HG03139 (cell line): ENCODE data around the gene FLNC.

ENCODE experiments used
- ATAC-seq: cut with Tn5 transposase; IDR thresholded peaks from one replicate; pipeline ENCODE4 v1.9.1; 2021; ENCODE audit not compliant: unreplicated experiment

FLNC gene

DNA sequence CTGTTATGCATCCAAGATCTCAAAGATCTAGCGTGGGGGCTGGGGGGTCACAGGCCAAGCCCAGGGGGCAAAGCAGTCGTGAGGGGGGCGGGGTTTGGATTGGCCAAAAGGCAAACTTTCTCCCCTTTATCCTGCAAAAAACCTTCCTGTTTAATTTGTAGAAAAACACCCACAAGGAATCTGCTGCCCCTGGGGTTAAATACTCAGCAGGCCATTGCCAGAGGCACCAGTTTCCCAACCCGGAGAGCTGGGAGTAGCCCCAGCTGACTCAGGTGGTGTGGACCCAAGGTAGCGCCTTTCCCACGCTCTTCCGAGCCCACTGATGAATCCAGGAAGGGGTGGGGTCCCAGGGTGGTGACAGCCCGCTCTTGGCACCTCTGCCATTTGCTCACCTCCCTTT lies 58.9 kb downstream of the FLNC start:
- no peak for ATAC-seq

DNA sequence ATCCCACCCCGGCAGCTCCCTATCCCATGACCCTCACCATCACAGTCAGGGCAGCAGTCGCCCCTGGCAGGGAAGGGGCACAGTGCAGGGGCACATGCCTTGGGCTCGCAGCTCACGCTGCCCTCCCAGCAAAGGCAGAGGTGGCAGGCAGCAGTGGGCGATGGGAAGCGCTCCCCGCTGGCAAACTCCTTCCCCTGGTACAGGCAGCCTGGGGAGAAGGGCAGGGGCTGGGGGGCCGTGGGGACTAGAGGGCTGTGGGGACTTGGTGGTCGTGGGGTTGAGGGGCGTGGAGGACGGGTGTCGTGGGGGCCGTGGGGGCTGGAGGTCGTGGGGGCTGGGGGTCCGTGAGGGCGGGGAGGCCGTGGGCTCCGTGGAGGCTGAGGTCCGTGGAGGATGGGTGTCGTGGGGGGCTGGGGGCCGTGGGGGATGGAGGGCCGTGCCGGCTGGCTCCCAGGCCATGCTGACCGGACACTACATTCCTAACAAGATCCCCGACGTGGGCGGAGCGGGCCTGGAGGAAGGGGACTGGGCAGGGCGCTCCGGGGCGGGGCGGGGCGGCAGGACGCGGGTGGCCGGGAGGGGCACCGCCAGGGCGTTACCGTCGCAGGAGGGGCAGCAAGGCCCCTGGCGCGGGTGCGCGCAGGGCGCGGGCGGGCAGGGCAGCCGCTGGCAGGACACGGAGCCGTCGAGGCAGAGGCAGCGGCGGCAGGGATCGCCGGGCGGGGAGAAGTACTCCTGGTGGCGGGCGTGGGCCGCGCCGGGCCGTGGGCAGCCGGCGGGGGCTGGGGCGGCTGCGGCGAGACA lies 60.3 kb downstream of the FLNC start:
- ATAC-seq: no peak

DNA sequence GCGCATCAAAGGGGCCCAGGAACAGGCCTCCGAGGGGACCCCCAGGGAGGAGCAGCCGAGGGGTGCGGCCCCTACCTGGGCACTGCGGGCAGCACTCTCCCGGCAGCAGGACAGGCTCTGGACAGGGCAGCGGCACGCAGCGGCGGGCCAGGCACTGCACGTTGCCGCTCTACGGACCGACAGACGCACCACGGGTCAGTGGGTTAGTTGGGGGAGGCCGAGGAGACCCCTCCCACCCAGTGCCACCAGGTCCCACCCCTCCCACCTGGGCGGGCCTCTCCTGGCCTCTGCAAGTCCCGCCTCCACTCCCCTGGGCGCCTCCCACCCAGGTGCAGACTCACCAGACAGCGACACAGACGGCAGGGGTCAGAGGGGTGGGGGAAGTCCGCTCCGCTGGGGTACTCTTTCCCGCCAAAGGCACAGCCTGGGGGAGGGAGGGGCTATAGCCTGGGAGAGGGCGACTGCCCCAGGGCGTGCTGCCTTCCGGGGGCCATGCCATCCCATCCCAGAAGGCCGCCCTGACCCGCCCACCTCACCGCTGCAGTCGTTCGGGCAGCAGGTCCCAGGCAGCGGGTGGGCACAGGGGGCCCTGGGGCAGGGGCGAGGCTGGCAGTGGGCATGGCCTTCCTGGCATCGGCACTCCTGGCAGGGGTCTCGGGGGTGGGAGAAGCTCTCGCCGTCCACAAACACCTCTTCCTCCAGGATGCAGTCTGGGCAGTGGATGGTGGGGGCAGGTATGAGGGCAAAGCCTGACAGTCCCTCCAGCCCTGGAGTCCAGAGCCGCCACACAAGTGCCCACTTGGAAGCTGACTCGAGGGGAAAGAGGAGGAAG lies 61.1 kb downstream of the FLNC start:
- no peak for ATAC-seq

DNA sequence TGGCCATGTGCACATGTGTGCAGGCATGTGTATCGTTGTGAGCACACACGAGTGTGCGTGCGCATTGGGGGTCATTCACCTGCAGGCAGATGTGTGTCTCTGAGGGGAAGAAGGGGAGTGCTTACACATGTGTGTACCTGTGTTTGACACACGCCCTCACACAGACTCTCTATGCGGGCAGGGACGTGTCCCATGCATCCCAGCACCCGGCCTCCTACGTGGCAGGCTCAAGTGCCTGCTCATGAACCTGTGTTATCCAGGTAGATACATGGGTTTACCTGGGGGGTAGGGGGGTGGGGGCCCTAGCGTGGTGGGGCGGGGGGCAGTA lies 61.7 kb downstream of the FLNC start:
- ATAC-seq: no peak

DNA sequence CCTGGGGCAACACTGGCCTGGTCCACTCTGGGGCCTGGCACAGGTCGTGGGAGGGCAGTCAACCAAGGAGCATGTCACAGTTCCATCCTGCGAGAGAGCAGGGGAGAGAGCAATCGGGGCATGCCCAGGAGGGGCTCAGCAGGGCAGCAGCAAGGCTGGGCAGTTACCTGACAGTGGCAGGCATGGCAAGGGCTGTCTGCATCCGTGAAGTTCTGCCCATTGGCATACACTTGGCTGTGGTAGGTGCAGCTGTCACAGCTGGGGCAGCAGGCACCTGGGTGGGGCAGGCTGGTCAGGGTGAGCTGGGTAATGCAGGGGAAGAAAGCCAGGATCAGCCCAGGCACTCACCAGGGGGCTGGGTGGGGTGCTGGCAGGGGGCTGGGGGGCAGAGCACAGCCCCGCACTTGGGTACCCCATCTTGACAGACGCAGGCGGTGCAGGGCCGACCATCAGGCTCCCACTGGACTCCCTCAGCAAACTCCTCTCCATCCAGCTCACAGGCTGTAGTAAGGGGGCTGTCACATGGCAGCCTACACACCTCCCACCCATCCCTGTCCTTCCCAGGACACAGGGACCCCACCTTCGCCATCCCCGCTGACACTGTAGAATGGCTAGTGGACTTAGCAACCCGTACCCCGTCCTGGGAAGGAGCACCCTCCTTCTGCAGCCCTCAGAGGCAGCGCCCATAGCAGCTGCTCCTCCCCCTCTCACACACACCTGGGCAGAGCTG lies 62.5 kb downstream of the FLNC start:
- ATAC-seq: no peak

DNA sequence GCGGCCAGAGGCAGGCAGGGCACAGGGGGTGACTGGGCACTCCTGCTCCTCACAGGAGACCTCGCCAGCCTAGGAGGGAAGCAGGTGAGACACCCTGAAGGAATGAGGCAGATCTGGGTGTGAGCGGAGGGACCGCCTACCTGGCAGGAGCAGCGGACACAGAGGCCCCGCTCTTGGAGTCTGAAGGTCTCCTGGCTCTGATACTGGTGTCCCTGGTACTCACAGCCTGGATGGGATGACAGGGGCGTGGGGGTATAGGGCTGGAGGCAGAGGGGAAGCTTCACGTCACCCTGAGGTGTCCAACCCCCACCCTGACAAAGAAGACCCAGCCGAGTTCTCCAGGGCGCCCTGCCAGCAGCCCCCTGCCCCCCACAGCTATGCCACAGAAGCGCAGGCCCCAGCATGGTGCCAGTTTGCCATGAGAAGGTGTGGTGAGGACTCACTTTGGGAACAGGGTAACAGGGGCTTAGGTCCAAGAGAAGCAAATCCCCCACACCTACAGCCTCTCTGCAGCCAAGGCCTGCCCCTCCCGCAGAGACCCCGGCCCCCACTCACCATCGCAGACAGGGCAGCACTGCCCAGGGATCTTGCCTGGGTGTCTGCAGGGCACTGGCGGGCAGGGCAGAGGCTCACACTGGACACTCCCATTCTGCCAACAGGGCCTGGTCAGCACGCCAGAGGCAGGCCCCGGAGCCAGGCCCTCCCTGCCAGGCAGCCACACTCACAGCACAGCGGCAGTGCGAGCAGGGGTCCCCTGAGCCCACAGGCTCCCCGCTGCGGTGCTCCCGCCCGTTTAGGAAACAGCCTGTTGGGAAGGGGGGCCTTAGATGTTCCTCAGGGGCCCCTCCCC lies 63.3 kb downstream of the FLNC start:
- ATAC-seq: no peak

DNA sequence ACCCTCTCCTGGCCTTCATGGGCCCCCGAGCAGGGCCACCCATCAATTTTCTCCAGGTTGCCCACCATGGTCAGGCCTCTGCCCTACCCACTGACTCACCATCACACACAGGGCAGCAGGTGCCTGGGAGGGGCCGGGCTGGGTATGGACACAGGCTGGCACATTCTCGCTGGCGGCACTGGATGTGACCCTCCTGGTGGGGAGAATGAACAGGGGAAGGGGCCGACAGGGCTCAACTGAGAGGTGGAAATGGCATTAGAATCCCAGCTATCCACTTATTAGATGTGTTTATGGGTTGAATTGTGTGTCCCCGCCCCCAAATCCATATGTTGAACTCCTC lies 63.9 kb downstream of the FLNC start:
- ATAC-seq: no peak

DNA sequence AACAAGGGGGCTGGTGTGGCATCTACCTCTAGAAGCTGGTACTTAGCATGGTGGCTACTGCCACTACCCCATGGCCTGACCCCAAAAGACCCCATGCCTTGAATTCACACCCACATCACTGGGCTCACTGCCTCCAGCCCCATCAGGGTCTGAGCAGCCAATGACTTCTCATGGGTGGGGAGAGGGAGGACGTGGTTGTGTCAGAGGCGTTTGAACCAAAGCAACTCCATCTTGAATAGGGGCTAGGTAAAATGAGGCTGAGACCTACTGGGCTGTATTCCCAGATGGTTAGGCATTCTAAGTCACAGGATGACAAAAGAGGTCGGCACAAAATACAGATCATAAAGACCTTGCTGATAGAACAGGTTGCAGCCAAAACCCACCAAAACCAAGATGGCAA lies 65.1 kb downstream of the FLNC start:
- no peak for ATAC-seq

DNA sequence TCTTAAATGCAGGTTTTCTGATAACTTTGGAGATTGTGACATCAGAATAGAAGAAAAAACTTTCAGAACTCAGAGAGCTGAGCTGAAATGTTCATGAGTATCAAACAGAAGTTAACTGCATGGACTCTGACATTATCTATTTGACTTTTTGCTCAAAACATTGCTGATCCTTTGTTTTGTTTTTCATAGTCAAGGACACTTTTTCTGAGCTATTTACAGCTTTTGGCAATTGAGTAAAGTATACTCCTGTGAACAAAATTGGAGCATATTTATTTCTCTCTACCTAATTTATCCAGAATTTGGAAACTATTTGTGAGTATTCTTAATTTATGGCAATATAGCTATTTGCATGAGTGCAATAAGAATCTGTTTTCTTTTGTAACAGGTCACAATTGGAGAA lies 69.2 kb downstream of the FLNC start:
- no peak for ATAC-seq

DNA sequence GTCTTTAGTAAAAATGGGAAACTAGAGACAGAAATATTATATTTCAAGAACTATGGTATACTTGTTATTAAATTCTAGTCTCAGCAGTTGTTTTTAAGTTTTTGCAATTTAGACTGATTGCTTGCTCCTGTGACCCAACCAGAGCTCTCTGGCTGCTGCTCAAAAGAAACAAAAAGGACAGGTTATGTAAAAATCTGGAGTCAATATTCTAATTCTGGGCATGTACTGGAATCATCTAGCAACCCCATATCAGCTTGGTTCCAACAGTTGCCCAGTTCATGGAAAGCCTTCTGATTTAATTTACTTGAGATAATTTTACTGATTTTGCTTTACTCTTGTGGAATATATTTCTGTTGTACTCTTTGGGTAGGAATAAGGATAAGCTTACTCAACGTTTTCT lies 70.0 kb downstream of the FLNC start:
- ATAC-seq: no peak

DNA sequence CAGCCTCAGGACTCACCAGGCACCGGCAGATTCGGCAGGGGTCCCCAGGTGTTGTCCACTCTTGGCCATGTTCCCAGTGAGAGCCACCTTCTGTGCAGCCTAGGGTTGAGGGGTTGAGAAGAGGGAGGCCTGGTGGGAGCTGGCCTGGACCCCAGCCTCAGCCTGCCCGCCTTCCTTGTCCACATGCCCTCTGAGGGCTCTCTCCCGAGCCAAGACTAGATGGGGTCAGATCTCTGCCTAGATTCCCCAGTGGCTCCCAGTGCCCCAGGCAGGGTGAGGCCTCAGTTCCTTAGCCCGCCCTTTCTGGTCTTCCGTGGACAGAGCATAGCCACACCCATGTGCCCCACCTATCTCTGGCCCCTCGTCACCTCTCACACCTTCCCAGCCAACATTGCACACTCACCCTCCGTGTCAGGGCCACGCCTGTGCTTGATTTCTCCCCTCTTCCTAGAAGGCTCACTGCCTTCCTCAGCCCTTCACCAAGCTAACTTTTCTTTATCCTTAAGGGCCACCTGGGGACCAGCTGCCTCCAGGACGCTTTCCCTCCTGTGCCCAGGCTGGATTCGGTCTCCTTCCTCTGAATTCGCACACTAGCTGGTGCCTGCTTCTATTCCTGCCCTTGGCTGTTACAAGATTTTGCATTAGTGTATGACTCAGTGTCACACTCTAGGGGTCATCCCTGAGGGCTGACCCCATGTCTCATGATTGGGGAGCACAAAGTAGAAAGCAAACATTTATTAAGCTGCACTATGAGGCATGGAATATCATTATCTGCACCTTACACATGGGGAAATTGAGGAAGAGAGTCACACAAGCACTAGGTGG lies 72.8 kb downstream of the FLNC start:
- no peak for ATAC-seq

DNA sequence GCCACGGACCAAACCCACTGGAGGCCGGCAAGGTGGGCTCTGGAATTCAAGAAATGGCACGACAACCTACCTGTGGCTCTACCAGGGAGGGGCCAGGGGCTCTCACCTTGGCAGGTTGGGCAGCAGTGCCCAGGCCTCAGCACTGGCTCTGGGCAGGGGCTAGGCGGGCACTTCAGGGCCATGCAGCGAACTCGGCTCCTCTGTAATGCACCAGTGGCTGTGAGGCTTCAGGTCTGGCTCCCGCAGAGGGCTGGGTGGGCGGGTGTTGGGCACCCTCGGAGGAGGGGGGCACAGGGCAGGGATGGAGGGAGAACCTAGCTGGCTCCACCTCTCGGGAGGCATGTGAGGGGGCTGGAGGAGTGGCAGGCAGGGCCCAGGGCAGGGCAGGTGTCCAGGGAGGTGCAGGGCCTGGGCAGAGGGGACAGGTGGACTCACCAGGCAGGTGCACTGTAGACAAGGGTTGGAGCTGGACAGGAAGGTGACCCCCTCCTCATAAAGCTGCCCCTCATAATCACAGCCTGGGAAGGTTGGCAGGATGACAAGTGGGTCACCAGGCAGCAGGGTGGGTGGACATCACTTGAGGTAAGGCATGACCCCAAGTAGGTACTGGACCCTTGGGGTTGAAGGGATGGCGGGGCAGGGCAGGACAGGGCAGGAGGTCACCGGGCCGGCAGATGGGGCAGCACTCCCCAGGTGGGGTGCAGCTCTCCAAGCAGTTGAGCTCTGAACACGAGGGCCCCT lies 73.6 kb downstream of the FLNC start:
- no peak for ATAC-seq

DNA sequence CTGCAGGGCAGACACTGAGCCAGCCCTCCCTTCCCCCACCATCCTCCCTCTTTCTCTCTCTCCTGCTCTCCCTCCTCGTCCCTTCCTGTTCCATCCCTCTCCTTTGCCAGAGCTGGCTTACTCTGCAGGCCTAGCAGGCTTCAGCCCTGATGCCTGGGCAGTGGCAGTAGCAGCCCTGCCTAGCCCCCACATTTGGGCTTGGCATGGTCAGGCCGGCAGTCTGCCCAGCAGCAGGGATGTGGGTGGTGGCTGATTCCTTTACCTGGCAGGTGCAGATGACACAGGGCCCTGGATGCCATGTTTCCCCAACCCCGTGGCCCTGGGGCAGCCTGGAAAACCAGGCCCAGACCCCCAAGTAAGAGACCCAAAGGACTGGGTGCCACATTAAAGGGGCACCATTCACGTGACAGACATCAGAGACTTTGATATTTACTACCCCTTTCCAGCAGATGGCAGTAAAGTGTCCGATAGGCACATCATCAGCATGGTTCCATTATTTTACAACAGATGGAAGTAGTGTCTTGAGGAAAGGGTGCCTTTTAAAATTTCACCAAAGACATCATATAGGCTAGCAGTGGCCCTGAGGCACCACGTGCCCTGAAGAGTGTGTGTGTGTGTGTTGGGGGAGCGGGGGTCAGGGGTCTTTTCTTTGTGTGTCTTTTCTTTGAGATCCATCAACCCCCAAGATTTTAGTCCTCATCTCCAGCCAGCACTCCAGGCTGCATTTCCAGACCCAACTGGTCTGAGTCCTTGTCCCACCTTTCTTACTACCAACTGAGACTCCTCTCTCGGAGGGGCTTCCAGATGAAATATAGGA lies 74.4 kb downstream of the FLNC start:
- ATAC-seq: no peak

DNA sequence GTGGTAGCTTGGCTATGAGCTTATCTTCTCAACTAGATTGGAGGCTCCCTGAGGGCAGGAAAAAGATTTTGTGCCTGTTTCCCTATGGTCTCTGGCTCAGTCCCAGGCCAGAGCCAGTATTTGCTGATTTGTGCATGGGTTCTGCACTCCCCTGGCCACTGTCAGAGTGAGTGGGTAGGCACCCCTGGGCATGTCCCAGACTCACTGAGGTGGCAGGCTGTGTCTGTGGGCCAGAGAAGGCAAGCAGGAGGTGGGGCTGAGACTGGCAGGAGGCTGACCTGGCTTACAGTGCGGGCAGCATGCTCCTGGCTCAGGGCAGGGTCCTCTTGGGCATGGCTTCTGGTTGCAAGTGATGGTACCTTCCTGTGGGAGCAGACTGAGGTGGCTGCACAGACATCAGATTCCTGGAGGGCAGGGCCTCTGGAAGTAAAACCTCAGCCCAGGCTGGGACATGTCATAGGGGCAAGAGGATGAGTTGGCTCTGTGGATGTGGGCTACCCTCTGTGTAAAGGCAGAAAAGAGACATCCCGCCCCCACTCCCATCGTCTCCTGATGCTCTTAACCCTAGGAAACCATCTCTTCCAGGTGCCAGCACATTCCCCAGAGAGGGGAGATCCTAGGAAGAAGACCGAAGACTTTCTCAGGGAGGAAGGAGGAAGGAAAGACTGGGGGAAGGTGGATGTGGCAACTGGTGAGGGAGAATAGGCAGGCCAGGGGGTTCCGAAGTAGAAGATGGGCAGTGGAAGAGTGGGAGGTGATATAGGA lies 76.0 kb downstream of the FLNC start:
- no peak for ATAC-seq

DNA sequence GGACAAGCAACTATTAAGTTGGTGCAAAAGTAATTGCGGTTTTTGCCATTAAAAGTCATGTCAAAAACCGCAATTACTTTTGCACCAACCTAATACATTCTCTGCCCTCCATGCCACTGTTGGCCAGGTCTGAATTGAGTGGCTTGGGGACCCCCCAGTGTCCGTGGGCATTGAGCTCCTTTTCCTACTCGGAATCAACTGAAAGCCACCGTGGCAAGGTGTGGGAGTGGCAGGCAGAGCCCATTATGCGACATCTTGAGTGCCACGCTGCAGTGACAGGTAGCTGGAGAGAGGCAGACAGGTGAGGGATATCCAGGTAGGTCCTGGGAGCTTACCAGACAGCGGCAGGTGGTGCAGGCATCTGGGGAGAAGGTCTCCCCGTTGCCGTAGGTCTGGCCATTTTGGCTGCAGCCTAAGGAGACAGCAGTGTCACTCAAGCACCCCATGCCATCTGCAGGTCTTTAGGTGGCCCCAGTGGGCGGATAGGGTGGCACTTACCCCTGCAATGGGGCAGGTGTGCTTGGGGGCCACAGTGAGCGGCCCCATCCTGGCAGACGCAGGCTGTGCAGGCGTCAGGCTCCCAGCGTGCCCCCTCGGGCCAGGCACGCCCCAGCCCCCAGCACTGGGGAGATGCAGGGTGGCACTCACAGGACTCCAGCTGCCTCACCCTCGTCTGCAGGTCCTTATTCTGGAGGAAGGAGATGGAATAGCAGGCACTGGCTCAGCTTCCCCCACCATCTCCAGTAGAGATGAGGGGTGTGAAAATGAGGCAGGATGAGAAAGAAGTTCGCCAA lies 76.8 kb downstream of the FLNC start:
- no peak for ATAC-seq
